ENCODE measurements around the gene UNC13D. TPM values are rescaled to one million over a fixed set of nuclear protein-coding genes. Genes with fewer than 3 reads are reported as not detected.
A peak's percentile ranks its signal among the peaks of the same experiment; 100 is the strongest.

Gene UNC13D
- total and polyA plus RNA-seq, 3 experiments from 2014 or later = 90.3 to 154 (median 143) TPM

DNA sequence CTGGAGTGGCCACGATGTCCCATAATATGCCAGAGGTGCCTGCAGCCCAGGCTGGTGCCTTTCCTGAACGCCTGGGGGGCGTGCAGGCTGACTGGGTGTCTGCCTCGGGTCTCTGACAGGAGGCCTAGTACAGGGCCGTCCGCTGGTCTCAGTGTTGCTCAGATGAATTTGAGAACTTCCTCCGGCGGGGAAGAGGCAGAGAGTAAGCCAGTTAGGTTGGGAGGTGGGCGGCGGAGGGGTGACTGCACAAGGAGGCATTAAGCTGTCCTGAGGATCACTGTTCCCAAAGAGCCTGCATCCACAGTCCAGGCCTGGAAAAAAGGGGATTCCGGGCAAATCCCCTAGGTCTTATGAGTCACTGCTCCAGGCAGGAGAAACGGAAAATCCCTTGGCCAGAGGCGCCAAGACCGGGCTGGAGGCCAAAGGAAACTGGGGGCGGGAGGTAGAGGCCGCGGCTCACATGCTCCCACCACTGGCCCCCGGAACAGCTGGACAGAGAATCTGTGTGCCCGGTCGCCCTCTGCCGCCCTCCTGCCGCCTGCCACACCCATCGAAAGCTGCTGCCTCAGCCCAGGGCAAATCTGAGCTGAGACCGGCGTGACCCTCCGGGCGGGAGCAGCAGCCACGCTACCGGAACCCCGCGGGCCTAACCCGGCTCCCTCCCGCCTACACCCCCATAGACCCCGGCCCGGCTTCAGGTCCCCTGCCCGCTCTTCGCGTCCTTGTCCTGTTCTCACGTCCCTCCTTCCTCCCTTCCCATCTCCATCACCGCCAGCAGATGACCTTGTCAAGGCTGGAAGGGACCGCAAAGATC is 32.9 kb upstream of the UNC13D start:
- CTCF ChIA-PET = interaction anchor here (0.9 to 4.9 kb wide), 12 partner anchors 11 to 124 kb away, joined by 3 to 46 read pairs (median 6); partner anchors contain the start of genes GALK1, MRPL38, TRIM65 and WBP2
- Mint-ChIP-seq H3K27me3 (peaks cover 0 to 5% of the 10 kb centered on the region in 2 donors), H3K9me3 (no peaks in the 10 kb centered on the region), H3K4me1 (peaks cover 41 to 65% (median 41%) of the 10 kb centered on the region in 3 donors), H3K36me3 (peaks cover 0 to 2% (median 0%) of the 10 kb centered on the region in 3 donors), H3K27ac (peak overlapping the region; percentile 85 to 96 (median 88)), H3K4me3 (peak overlapping the region; percentile 83 to 90 (median 86))
- no peaks in the 10 kb centered on the region for H3K27me3 ChIP-seq (ENCODE audit: insufficient read depth, low read length, poor library complexity, severe bottlenecking)
- H3K27ac ChIP-seq (ENCODE audit: low read depth, low read length) = peak overlapping the region; percentile 43
- peak overlapping the region; percentile 61 for H3K4me3 ChIP-seq (ENCODE audit: low read length)
- no peak for DNase-seq
- H3K4me1 ChIP-seq (ENCODE audit: insufficient read depth, low read length) = peaks cover 46% of the 10 kb centered on the region
- POLR2A ChIA-PET = interaction anchor here (0.5 to 8.3 kb wide), 8 partner anchors 12 to 103 kb away, joined by 3 to 82 read pairs (median 6); partner anchors contain the start of genes TRIM65 and WBP2
- no peaks in the 10 kb centered on the region for H3K9me3 ChIP-seq (ENCODE audit: low read length)
- H3K36me3 ChIP-seq (ENCODE audit: insufficient read depth, low read length) = no peaks in the 10 kb centered on the region

DNA sequence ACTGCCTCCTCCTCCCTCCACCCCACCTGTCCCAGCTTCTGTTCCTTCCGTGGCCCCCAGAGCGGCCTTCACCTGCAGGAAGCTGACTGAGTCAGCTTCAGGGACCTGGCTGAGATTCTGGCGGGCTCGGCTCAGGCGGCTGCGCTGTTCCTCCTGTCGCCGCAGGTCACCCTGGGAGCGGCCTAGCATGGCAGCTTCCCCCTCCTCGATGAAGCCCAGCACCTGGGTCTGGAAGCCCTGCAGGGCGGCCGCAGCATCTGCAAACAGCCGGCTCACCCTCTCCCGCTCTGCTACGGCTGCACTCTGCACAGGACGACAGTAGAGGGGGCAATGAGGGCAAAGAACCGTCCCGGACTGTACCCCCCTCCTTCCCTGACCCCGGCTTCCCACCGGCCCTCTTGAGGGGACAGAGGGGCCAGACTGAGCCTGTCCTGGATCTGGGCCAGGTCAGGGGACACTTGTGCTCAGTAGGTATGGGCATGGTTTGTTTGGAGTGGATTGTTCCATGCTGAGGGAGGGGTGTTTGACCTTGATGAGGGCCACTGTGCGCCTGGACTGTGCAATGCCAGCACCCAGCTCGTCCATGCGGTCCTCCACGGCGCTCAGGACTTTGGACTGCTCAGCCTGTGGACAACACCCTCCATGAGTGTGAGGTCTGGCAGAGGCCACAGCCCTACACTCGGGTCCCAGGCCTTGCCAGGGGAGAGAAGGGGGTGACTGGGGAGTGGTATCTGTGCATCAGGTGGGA is 32.2 kb upstream of the UNC13D start:
- ChIA-PET CTCF (interaction anchor here (0.7 to 7.1 kb wide), 16 partner anchors 9 to 128 kb away, joined by 3 to 51 read pairs (median 6); partner anchors contain the start of genes GALK1, MRPL38, TRIM65 and WBP2), POLR2A (interaction anchor here (0.7 to 8.3 kb wide), 12 partner anchors 12 to 123 kb away, joined by 3 to 82 read pairs (median 6); partner anchors contain the start of genes TRIM65 and WBP2)
- peak overlapping the region; percentile 61 for H3K4me3 ChIP-seq (ENCODE audit: low read length)
- no peak overlapping the region for H3K27ac ChIP-seq (ENCODE audit: low read depth, low read length)
- H3K4me3 Mint-ChIP-seq = peak overlapping the region; percentile 83 to 90 (median 86)
- peaks cover 33 to 57% (median 34%) of the 10 kb centered on the region in 3 donors for H3K4me1 Mint-ChIP-seq
- no peaks in the 10 kb centered on the region for H3K36me3 ChIP-seq (ENCODE audit: insufficient read depth, low read length)
- peaks cover 0 to 2% (median 0%) of the 10 kb centered on the region in 3 donors for H3K36me3 Mint-ChIP-seq
- peaks cover 42% of the 10 kb centered on the region for H3K4me1 ChIP-seq (ENCODE audit: insufficient read depth, low read length)
- no peaks in the 10 kb centered on the region for H3K9me3 ChIP-seq (ENCODE audit: low read length)
- peaks cover 0 to 3% of the 10 kb centered on the region in 2 donors for H3K27me3 Mint-ChIP-seq
- H3K27me3 ChIP-seq (ENCODE audit: insufficient read depth, low read length, poor library complexity, severe bottlenecking) = no peaks in the 10 kb centered on the region
- peak overlapping the region; percentile 85 to 96 (median 88) for H3K27ac Mint-ChIP-seq
- no peaks in the 10 kb centered on the region for H3K9me3 Mint-ChIP-seq
- peak; percentile 56 to 88 (median 76) for DNase-seq

DNA sequence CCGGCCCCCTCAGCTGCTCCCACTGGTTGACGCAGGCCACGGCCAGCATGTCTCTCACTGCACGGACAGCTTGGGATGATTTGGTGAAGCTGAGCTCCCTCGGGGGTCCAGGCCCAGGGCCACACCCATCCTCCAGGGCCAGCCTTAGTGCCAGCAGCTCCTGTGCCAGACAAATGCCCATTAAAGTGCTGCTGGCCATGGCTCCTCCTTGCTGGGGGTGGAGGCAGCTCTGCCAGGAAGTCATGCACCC is 31.7 kb upstream of the UNC13D start:
- Mint-ChIP-seq H3K27me3 (peaks cover 0 to 3% of the 10 kb centered on the region in 2 donors), H3K36me3 (peaks cover 0 to 2% (median 0%) of the 10 kb centered on the region in 3 donors), H3K4me3 (peak overlapping the region; percentile 83 to 90 (median 86)), H3K27ac (peak overlapping the region; percentile 85 to 96 (median 88)), H3K4me1 (peaks cover 33 to 57% (median 34%) of the 10 kb centered on the region in 3 donors), H3K9me3 (no peaks in the 10 kb centered on the region)
- peak overlapping the region; percentile 61 for H3K4me3 ChIP-seq (ENCODE audit: low read length)
- no peak overlapping the region for H3K27ac ChIP-seq (ENCODE audit: low read depth, low read length)
- no peaks in the 10 kb centered on the region for H3K27me3 ChIP-seq (ENCODE audit: insufficient read depth, low read length, poor library complexity, severe bottlenecking)
- POLR2A ChIA-PET = interaction anchor here (0.7 to 8.3 kb wide), 12 partner anchors 11 to 122 kb away, joined by 3 to 82 read pairs (median 6); partner anchors contain the start of genes TRIM65 and WBP2
- H3K4me1 ChIP-seq (ENCODE audit: insufficient read depth, low read length) = peaks cover 41% of the 10 kb centered on the region
- CTCF ChIA-PET = interaction anchor here (0.7 to 7.1 kb wide), 16 partner anchors 9 to 127 kb away, joined by 3 to 51 read pairs (median 6); partner anchors contain the start of genes GALK1, MRPL38, TRIM65 and WBP2
- no peaks in the 10 kb centered on the region for H3K36me3 ChIP-seq (ENCODE audit: insufficient read depth, low read length)
- no peaks in the 10 kb centered on the region for H3K9me3 ChIP-seq (ENCODE audit: low read length)
- DNase-seq = no peak

DNA sequence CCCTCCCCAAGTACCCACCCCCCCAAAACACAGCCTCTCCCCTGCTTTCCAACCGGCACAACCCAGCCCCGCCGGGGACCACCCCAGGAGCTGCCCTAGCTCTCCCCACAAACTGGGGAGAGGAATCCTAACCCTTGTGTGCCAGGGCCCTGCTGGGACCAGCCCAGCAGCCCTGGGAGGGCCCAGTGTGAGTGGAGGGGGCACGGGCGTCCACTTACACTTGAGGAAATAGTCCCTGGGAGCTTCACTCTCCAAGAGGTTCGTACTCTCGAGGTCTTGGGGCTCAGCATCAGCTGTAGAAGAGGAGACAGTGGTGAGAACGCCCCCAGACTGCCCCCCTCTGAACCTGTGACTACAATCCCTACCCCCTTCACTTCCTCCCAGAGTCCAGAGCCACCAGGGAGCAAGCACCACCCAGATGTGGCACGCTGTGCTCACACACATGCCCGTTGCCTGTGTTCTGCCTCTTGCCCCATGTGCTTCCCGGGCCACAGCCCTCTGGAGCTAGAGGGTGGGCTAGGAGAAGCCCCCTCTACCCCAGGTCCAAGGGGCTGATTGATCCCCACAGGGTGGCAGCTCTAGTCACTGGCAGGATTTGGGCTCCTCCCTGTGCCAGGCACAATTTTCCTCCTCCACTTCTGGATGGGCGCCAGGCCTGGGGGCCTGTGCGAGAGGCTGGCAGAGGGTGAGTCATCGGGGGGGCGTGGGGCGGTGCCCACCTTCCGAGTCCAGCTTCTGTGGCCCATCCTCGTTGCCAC is 31.2 kb upstream of the UNC13D start:
- H3K4me3 ChIP-seq (ENCODE audit: low read length) = peak overlapping the region; percentile 61
- H3K36me3 Mint-ChIP-seq = peaks cover 0 to 2% (median 0%) of the 10 kb centered on the region in 3 donors
- CTCF ChIA-PET = interaction anchor here (0.7 to 7.1 kb wide), 17 partner anchors 8 to 127 kb away, joined by 3 to 51 read pairs (median 7); partner anchors contain the start of genes GALK1, MRPL38, TRIM65 and WBP2

DNA sequence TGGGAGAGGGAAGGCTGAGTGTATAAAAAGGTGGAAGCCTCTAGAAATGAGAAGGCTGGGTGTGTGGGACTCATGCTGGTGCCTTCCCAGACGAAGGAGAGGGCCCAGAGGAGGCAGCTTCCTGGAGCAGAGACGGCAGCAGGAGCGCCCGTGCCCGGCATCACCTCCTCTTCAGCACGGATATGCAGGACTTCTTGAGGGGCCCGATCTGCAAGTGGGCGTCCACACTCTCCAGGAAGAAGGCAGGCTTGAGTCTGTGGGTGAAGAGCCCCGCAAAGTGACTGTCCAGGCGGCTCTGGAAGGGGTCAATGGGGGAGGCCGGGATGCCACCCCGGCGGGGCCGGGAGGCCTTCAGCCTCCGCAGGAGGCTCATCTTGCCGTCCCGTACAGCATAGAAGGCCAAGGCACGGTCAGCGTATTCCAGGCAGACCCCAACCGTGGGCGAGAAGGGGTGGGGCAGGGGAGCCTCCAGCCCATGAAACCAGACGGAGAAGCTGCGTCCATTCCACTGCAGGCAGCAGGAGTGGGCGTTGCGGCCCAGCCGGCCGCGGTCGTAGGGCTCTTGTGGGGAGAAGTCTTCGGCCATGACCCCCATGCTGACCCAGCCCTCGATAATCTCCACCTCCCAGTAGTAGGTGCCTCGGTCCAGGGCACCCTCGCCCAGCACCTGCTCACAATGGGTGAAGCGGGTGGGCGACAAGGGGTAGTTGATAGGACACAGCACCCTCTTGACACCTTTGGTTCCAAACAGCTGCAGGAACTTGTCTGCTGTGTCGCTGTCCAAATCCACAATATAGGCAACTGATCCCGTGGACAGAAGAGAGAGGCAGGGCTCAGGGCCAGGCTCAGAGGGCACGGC is 30.3 kb upstream of the UNC13D start:
- ChIA-PET CTCF (interaction anchor here (1.5 to 7.1 kb wide), 7 partner anchors 10 to 112 kb away, joined by 5 to 51 read pairs (median 12); partner anchors contain the start of genes TRIM65 and WBP2), POLR2A (interaction anchor here (0.6 to 8.3 kb wide), 5 partner anchors 10 to 574 kb away, joined by 3 to 82 read pairs (median 9); partner anchors contain the start of gene WBP2)
- Mint-ChIP-seq H3K4me1 (peaks cover 33 to 57% (median 34%) of the 10 kb centered on the region in 3 donors), H3K27me3 (peaks cover 0 to 3% of the 10 kb centered on the region in 2 donors), H3K4me3 (peak overlapping the region in 3 of 7 donors; percentile 44 to 90 (median 61)), H3K27ac (peak overlapping the region in 4 of 8 donors; percentile 26 to 86 (median 62)), H3K36me3 (peaks cover 0 to 2% (median 0%) of the 10 kb centered on the region in 3 donors), H3K9me3 (no peaks in the 10 kb centered on the region)
- no peak overlapping the region for H3K4me3 ChIP-seq (ENCODE audit: low read length)
- no peaks in the 10 kb centered on the region for H3K36me3 ChIP-seq (ENCODE audit: insufficient read depth, low read length)
- no peaks in the 10 kb centered on the region for H3K9me3 ChIP-seq (ENCODE audit: low read length)
- H3K27ac ChIP-seq (ENCODE audit: low read depth, low read length) = no peak overlapping the region
- no peaks in the 10 kb centered on the region for H3K27me3 ChIP-seq (ENCODE audit: insufficient read depth, low read length, poor library complexity, severe bottlenecking)
- H3K4me1 ChIP-seq (ENCODE audit: insufficient read depth, low read length) = peaks cover 41% of the 10 kb centered on the region
- no peak for DNase-seq

More for the DNA sequence above, 31.2 kb upstream of the UNC13D start:
- no peaks in the 10 kb centered on the region for H3K36me3 ChIP-seq (ENCODE audit: insufficient read depth, low read length)
- peaks cover 41% of the 10 kb centered on the region for H3K4me1 ChIP-seq (ENCODE audit: insufficient read depth, low read length)
- POLR2A ChIA-PET = interaction anchor here (0.7 to 8.3 kb wide), 12 partner anchors 11 to 122 kb away, joined by 3 to 82 read pairs (median 6); partner anchors contain the start of genes TRIM65 and WBP2
- no peaks in the 10 kb centered on the region for H3K27me3 ChIP-seq (ENCODE audit: insufficient read depth, low read length, poor library complexity, severe bottlenecking)
- H3K27me3 Mint-ChIP-seq = peaks cover 0 to 3% of the 10 kb centered on the region in 2 donors
- H3K4me1 Mint-ChIP-seq = peaks cover 33 to 60% (median 34%) of the 10 kb centered on the region in 3 donors
- H3K27ac Mint-ChIP-seq = peak overlapping the region; percentile 85 to 96 (median 88)
- peak overlapping the region; percentile 83 to 90 (median 86) for H3K4me3 Mint-ChIP-seq
- no peak for DNase-seq
- no peaks in the 10 kb centered on the region for H3K9me3 Mint-ChIP-seq
- no peak overlapping the region for H3K27ac ChIP-seq (ENCODE audit: low read depth, low read length)
- no peaks in the 10 kb centered on the region for H3K9me3 ChIP-seq (ENCODE audit: low read length)

DNA sequence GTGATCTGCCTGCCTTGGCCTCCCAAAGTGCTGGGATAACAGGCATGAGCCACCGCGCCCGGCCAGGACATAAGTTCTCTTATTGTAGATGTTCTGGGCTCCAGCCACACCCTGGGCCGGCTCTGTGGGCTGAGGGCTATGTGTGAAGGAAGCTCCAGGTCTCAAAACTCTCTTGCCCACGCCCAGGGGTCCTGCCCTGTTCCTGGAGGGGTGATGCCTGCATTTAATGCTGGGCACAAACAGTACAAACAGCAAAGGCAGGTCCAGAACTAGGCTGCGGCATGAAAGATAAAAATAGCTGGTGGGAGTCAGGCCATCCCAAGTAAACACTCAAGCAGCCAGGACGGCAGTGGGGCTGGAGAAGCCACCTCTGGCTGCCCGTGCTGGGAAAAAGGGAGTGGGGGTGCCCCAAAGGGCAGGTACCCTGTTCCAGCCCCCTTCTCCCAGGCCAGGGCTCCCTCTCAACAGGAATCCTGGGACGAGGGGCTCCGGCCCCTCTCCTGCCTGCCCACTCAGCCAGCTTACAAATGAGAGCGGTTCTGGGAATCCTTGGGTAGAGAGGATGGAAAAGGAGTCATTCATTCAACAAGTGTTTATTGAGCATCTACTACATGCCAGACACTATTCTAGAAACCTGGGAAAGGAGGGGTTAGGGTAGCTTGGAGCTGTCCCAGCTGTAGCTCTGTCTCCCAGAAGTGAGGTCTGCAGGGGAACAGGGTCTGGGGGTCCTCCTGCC is 29.6 kb upstream of the UNC13D start:
- Histone ChIP-seq H3K4me1 (ENCODE audit: insufficient read depth, low read length) (peaks cover 41% of the 10 kb centered on the region), H3K9me3 (ENCODE audit: low read length) (no peaks in the 10 kb centered on the region), H3K27me3 (ENCODE audit: insufficient read depth, low read length, poor library complexity, severe bottlenecking) (no peaks in the 10 kb centered on the region), H3K36me3 (ENCODE audit: insufficient read depth, low read length) (no peaks in the 10 kb centered on the region), H3K27ac (ENCODE audit: low read depth, low read length) (no peak overlapping the region), H3K4me3 (ENCODE audit: low read length) (no peak overlapping the region)
- Mint-ChIP-seq H3K4me1 (peaks cover 32 to 55% (median 33%) of the 10 kb centered on the region in 3 donors), H3K4me3 (peak overlapping the region in 3 of 7 donors; percentile 48 to 61 (median 49)), H3K36me3 (peaks cover 0 to 2% (median 0%) of the 10 kb centered on the region in 3 donors), H3K27ac (peak overlapping the region in 7 of 8 donors; percentile 11 to 98 (median 76)), H3K27me3 (peaks cover 0 to under 1% of the 10 kb centered on the region in 2 donors), H3K9me3 (no peaks in the 10 kb centered on the region)
- POLR2A ChIA-PET = interaction anchor here (0.6 to 8.3 kb wide), 3 partner anchors 9 to 575 kb away, joined by 3 to 82 read pairs (median 4); partner anchors contain the start of gene WBP2
- no peak for DNase-seq
- CTCF ChIA-PET = interaction anchor here (1.0 to 7.1 kb wide), 5 partner anchors 9 to 25 kb away, joined by 3 to 51 read pairs (median 12); partner anchors contain the start of genes TRIM65 and WBP2

All from CD8-positive, alpha-beta memory T cell (primary cell).